OCI-LY3 (cell line): ENCODE results near the gene EFR3B.

Source experiments
- H2AFZ ChIP-seq: fragments of 200-600, 300-600 bp; shearing (Covaris generic); 2 replicates; pipeline ENCODE4 v1.6.0; 2014; ENCODE audit warnings: antibody characterized with exemption, low read depth, low read length
- H3K27ac ChIP-seq: fragments of 200-600, 300-600 bp; sonication (generic); 2 replicates; pipeline ENCODE4 v1.5.1; 2014; ENCODE audit warnings: mild to moderate bottlenecking, low read length, moderate library complexity, mixed read lengths
- H3K27me3 ChIP-seq: fragments of 200-600, 300-600 bp; sonication (generic); 2 replicates; pipeline ENCODE4 v1.6.1; 2014; ENCODE audit warnings: low read depth, low read length, mixed read lengths
- H3K36me3 ChIP-seq: fragments of 200-600, 300-600 bp; sonication (generic); replicated peaks from 2 replicates; pipeline ENCODE3; 2014; ENCODE audit warnings: low read depth, low read length, mixed read lengths
- H3K4me1 ChIP-seq: fragments of 300-600, 200-600 bp; sonication (generic); 2 replicates; pipeline ENCODE4 v1.6.1; 2014; ENCODE audit warnings: low read length, mixed read lengths
- H3K4me2 ChIP-seq: fragments of 200-600, 300-600 bp; sonication (generic); 2 replicates; pipeline ENCODE4 v1.6.1; 2014; ENCODE audit warnings: low read length, mixed read lengths
- H3K4me3 ChIP-seq: fragments of 300-600, 200-600 bp; sonication (generic); 2 replicates; pipeline ENCODE4 v1.5.1; 2014; ENCODE audit warnings: antibody characterized with exemption, mild to moderate bottlenecking, low read length, moderate library complexity
- H3K79me2 ChIP-seq: fragments of 300-600, 200-600 bp; shearing (Covaris generic); 2 replicates; pipeline ENCODE4 v1.6.1; 2014; ENCODE audit warnings: mild to moderate bottlenecking, low read length, mixed read lengths
- H3K9ac ChIP-seq: fragments of 300-600, 200-600 bp; shearing (Covaris generic); 2 replicates; pipeline ENCODE4 v1.6.0; 2014; ENCODE audit warnings: mild to moderate bottlenecking, low read length, moderate library complexity
- H3K9me3 ChIP-seq: fragments of 200-600, 300-600 bp; shearing (Covaris generic); 2 replicates; pipeline ENCODE4 v1.6.1; 2014; ENCODE audit warnings: low read length, mixed read lengths; ENCODE audit not compliant: insufficient read depth
- H4K20me1 ChIP-seq: fragments of 200-600, 300-600 bp; sonication (generic); 2 replicates; pipeline ENCODE4 v1.6.1; 2016; ENCODE audit warnings: low read length, mixed read lengths; ENCODE audit not compliant: insufficient read depth
- EZH2phosphoT487 ChIP-seq: fragments of 200-600 bp; shearing (Covaris generic); IDR thresholded peaks from 2 replicates; pipeline ENCODE4 v1.6.1; 2018; ENCODE audit warnings: antibody characterized with exemption, mixed run types, low read depth
- TF ChIP-seq, protein P1 (sequence below): fragments of 200-600, 300-600 bp; sonication (generic); IDR thresholded peaks from 2 replicates; pipeline ENCODE4 v1.5.1; 2014; ENCODE audit warnings: antibody characterized with exemption, low read length, low read depth

The EFR3B gene

DNA sequence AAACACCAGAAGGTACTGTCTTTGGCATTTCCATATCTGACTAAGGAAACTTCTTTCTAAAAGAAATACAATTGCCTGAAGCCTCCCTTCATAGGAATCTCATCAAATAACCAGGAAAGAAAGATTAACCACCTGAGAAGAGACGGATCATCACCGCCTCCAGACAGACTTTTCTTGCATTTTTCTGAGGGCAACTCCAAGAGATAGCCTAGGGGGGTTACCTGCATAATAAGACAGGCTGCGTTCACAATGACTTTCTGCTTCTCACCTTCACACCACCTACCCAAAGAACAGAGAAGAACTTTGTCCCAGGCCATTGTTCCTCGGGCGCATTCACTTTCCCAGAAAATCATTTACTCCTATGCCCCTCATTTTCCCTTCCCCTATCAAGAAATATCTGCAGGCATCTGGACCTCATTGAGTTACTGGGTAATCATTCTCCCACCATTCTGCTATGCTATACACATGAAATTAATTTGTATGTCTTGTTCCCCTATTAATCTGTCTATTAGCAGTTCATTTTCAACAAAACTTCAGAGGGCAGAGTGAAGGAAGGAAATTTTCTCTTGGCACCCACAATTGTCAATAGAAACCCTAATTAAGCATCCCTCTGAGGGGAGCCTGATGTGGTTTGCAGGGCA, 134.8 kb downstream of the EFR3B start:
- Histone ChIP-seq H3K27ac (no peak overlapping the region), H3K36me3 (no peaks in the 10 kb centered on the region), H3K4me3 (no peak overlapping the region), H3K9ac (no peak overlapping the region), H3K9me3 (no peaks in the 10 kb centered on the region), H3K4me1 (no peaks in the 10 kb centered on the region), H4K20me1 (no peaks in the 10 kb centered on the region), H3K79me2 (no peaks in the 10 kb centered on the region), H2AFZ (no peak overlapping the region), H3K27me3 (peaks cover 53% of the 10 kb centered on the region), H3K4me2 (no peak overlapping the region)
- no peak for TF ChIP-seq EZH2phosphoT487
- TF ChIP-seq, protein P1, sequence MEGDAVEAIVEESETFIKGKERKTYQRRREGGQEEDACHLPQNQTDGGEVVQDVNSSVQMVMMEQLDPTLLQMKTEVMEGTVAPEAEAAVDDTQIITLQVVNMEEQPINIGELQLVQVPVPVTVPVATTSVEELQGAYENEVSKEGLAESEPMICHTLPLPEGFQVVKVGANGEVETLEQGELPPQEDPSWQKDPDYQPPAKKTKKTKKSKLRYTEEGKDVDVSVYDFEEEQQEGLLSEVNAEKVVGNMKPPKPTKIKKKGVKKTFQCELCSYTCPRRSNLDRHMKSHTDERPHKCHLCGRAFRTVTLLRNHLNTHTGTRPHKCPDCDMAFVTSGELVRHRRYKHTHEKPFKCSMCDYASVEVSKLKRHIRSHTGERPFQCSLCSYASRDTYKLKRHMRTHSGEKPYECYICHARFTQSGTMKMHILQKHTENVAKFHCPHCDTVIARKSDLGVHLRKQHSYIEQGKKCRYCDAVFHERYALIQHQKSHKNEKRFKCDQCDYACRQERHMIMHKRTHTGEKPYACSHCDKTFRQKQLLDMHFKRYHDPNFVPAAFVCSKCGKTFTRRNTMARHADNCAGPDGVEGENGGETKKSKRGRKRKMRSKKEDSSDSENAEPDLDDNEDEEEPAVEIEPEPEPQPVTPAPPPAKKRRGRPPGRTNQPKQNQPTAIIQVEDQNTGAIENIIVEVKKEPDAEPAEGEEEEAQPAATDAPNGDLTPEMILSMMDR = no peak

DNA sequence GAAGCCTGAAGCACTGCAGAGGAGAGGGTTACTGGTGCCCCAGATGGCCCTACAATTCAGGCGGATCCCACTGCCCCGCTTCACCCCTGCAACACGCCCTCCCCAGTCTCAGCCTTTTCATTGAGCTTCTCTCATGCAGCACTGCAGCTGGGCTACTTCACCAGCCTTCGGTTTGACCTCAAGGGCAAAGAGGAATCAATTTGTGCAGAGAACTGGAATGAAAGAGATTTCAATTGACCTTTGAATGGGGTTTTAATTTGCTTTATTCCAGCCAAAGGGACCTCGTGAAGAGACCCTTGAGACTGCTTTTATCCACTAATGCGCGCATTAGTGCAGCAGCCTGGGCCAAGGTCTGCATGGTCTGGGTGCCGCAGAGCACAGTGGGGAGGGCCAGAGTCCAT, 135.3 kb downstream of the EFR3B start:
- H3K4me3 ChIP-seq = no peak overlapping the region
- H3K27me3 ChIP-seq = peaks cover 55% of the 10 kb centered on the region
- H3K4me1 ChIP-seq = no peaks in the 10 kb centered on the region
- H2AFZ ChIP-seq = no peak overlapping the region
- H4K20me1 ChIP-seq = no peaks in the 10 kb centered on the region
- no peak overlapping the region for H3K27ac ChIP-seq
- H3K79me2 ChIP-seq = no peaks in the 10 kb centered on the region
- H3K4me2 ChIP-seq = no peak overlapping the region
- H3K9ac ChIP-seq = no peak overlapping the region
- TF ChIP-seq, protein P1 = no peak
- TF ChIP-seq EZH2phosphoT487 = no peak
- no peaks in the 10 kb centered on the region for H3K9me3 ChIP-seq
- no peaks in the 10 kb centered on the region for H3K36me3 ChIP-seq

DNA sequence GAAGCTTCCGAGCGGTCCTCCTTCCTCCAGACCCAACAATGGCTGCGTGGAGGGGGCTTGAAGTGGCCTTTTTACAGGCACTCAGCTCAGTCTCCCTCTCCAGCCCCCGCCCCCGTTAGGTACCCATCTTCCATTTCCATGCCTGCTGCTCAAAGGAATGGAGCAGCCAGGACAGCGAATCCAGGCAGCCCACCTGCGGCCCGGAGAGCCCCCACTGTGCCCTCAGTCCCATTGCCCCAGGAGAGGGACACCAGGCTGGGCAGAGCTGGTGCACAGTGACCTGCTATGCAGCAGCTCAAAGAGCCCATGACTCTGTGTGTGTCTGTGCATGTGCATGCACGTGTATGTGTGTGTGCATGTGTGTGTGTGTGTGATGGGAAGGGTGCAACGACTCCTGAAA, 137.1 kb downstream of the EFR3B start:
- H3K4me3 ChIP-seq = no peak overlapping the region
- no peaks in the 10 kb centered on the region for H3K79me2 ChIP-seq
- no peak overlapping the region for H3K9ac ChIP-seq
- H3K36me3 ChIP-seq = no peaks in the 10 kb centered on the region
- no peak overlapping the region for H3K4me2 ChIP-seq
- no peaks in the 10 kb centered on the region for H3K4me1 ChIP-seq
- H3K9me3 ChIP-seq = no peaks in the 10 kb centered on the region
- no peaks in the 10 kb centered on the region for H4K20me1 ChIP-seq
- H2AFZ ChIP-seq = no peak overlapping the region
- peaks cover 44% of the 10 kb centered on the region for H3K27me3 ChIP-seq
- TF ChIP-seq, protein P1 = no peak
- no peak for TF ChIP-seq EZH2phosphoT487
- no peak overlapping the region for H3K27ac ChIP-seq

DNA sequence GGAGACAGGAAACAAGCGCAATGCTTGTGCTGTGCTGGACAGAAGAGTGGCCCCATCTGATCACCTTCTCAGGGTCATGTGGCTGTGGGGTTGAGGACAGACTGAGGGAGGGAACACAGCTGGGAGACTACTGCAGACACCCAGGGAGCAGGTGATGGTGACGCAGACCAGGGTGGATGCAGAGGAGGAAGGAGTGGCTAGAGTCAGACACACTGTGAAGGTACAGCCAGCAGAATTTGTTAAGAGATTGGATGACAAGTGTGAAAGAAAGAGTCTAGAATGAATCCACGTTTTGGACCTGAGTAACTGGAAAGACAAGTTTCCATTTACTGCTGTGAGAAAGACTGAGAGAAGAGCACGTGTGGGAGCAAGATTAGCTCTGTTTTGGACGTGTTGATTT, 142.4 kb downstream of the EFR3B start:
- H3K4me1 ChIP-seq = no peaks in the 10 kb centered on the region
- H3K36me3 ChIP-seq = no peaks in the 10 kb centered on the region
- no peak overlapping the region for H3K27ac ChIP-seq
- no peaks in the 10 kb centered on the region for H3K79me2 ChIP-seq
- H3K9ac ChIP-seq = no peak overlapping the region
- H3K4me2 ChIP-seq = no peak overlapping the region
- H4K20me1 ChIP-seq = no peaks in the 10 kb centered on the region
- no peaks in the 10 kb centered on the region for H3K9me3 ChIP-seq
- TF ChIP-seq, protein P1 = no peak
- TF ChIP-seq EZH2phosphoT487 = no peak
- H3K4me3 ChIP-seq = no peak overlapping the region
- H3K27me3 ChIP-seq = peaks cover 17% of the 10 kb centered on the region
- no peak overlapping the region for H2AFZ ChIP-seq
